B cell (primary cell): ENCODE results near the gene SPON2. TPM values are rescaled to one million over a fixed set of nuclear protein-coding genes. Genes with fewer than 3 reads are reported as not detected.
"Not testable (repeated sequence)": the region's sequence is repeated elsewhere in the genome, so short reads cannot be mapped to it uniquely, and the experiment has no call there.

Experiments
- ATAC-seq: fragments of 200-7000 bp; cut with Tn5 transposase; one replicate; pipeline ENCODE4 v1.10.0; 2021; ENCODE audit warnings: low read depth, mild to moderate bottlenecking, moderate number of reproducible peaks, moderate library complexity
- CTCF ChIA-PET: fragments of 350-600 bp; sonication (Branson Sonifier 250); formaldehyde crosslinking; loops from one replicate; lab custom pipeline; 2021; ENCODE audit warnings: antibody characterized with exemption, inconsistent platforms; lab: Charles Lee
- POLR2A ChIA-PET: fragments of 350-600 bp; sonication (Branson Sonifier 250); formaldehyde crosslinking; loops from one replicate; lab custom pipeline; 2021; ENCODE audit warnings: antibody characterized with exemption; lab: Charles Lee
- DNase-seq: peaks from one replicate; pipeline ENCODE4 v3.0.0; 2013
- H2AFZ ChIP-seq: 2 replicates; pipeline ENCODE4 v1.6.1; 2012; ENCODE audit warnings: mild to moderate bottlenecking, low read depth, low read length; ENCODE audit not compliant: insufficient read depth, poor library complexity, severe bottlenecking
- H3K27ac ChIP-seq, 2 donors: 1 replicate in 1 of 2; 2 replicates in 1 of 2; pipeline ENCODE4 v1.5.1; 2012 to 2013; ENCODE audit warnings: low read length in 2 of 2, mild to moderate bottlenecking in 2 of 2, moderate library complexity in 1 of 2
- H3K27me3 ChIP-seq, 4 experiments: fragments of 200-600 bp in 1 of 4; sonication (generic) in 1 of 4; replicated peaks in 1 of 4; 1 replicate in 2 of 4; 2 replicates in 2 of 4; pipeline versions ENCODE4 v1.6.1 to v1.7.0; 2013 to 2016; ENCODE audit warnings: low read length in 3 of 4, mild to moderate bottlenecking in 2 of 4, mixed read lengths in 1 of 4, moderate library complexity in 1 of 4; ENCODE audit not compliant: insufficient read depth in 4 of 4, control insufficient read depth in 3 of 4; ENCODE audit errors: control extremely low read depth in 1 of 4
- H3K36me3 ChIP-seq, 2 experiments: replicated peaks in 1 of 2; 1 replicate in 1 of 2; 2 replicates in 1 of 2; pipeline versions ENCODE4 v1.6.1 to v1.7.1; 2013; ENCODE audit warnings: low read length in 1 of 2; ENCODE audit not compliant: insufficient read depth in 2 of 2, control insufficient read depth in 1 of 2; ENCODE audit errors: control extremely low read depth in 1 of 2, extremely low read depth in 1 of 2
- H3K4me1 ChIP-seq, 2 donors: fragments of 200-600 bp in 1 of 2; sonication (generic) in 1 of 2; 1 replicate in 1 of 2; 2 replicates in 1 of 2; pipeline versions ENCODE4 v1.5.1 to v1.6.1; 2013 to 2017; ENCODE audit warnings: low read length in 2 of 2; ENCODE audit not compliant: control insufficient read depth in 2 of 2, insufficient read depth in 2 of 2
- H3K4me2 ChIP-seq: replicated peaks from 2 replicates; pipeline ENCODE3; 2012; ENCODE audit warnings: mild to moderate bottlenecking, low read depth, low read length; ENCODE audit not compliant: poor library complexity, severe bottlenecking
- H3K4me3 ChIP-seq, 5 experiments: fragments of 200-600 bp in 1 of 5; sonication (generic) in 1 of 5; 1 replicate in 3 of 5; 2 replicates in 2 of 5; pipeline versions ENCODE4 v1.5.1 to v1.7.0; 2011 to 2016; ENCODE audit warnings: low read length in 4 of 5, mild to moderate bottlenecking in 4 of 5, low read depth in 2 of 5, control low read depth in 1 of 5, moderate library complexity in 1 of 5; ENCODE audit not compliant: insufficient read depth in 1 of 5; ENCODE audit errors: control extremely low read depth in 1 of 5, extremely low read depth in 1 of 5
- H3K79me2 ChIP-seq: fragments of 200-600 bp; sonication (generic); one replicate; pipeline ENCODE4 v1.6.0; 2016; ENCODE audit warnings: low read length; ENCODE audit not compliant: control insufficient read depth, insufficient read depth
- H3K9ac ChIP-seq: fragments of 200-600 bp; sonication (generic); 2 replicates; pipeline ENCODE4 v1.6.1; 2017; ENCODE audit warnings: mild to moderate bottlenecking, low read length, moderate library complexity
- H3K9me3 ChIP-seq, 3 donors: one replicate each; pipeline versions ENCODE4 v1.6.1 to v1.7.1; 2013; ENCODE audit warnings: low read length in 2 of 3; ENCODE audit not compliant: control insufficient read depth in 2 of 3, insufficient read depth in 1 of 3; ENCODE audit errors: control extremely low read depth in 1 of 3
- H4K20me1 ChIP-seq: 2 replicates; pipeline ENCODE4 v1.6.0; 2012; ENCODE audit warnings: mild to moderate bottlenecking, low read length; ENCODE audit not compliant: insufficient read depth, control insufficient read depth, poor library complexity, severe bottlenecking
- H3K27ac Mint-ChIP-seq: one replicate; pipeline ENCODE4 v1.8.0; 2021; ENCODE audit warnings: mixed read lengths
- H3K27me3 Mint-ChIP-seq: one replicate; pipeline ENCODE4 v1.8.0; 2021; ENCODE audit warnings: mixed read lengths
- H3K4me1 Mint-ChIP-seq: one replicate; pipeline ENCODE4 v1.8.0; 2021; ENCODE audit warnings: mixed read lengths
- H3K4me3 Mint-ChIP-seq: one replicate; pipeline ENCODE4 v1.8.0; 2021; ENCODE audit warnings: mixed read lengths
- H3K9me3 Mint-ChIP-seq: one replicate; pipeline ENCODE4 v1.8.0; 2022; ENCODE audit warnings: mixed read lengths; ENCODE audit not compliant: insufficient read depth
- CTCF ChIP-seq: fragments of 200-600 bp; IDR thresholded peaks from one replicate; pipeline ENCODE4 v1.8.0; 2022; ENCODE audit warnings: antibody characterized with exemption, mild to moderate bottlenecking
- EZH2 ChIP-seq: IDR thresholded peaks from 2 replicates; pipeline ENCODE4 v1.6.1; 2012; ENCODE audit warnings: borderline replicate concordance, low read depth, mild to moderate bottlenecking, moderate library complexity, low read length; ENCODE audit not compliant: insufficient read depth, poor library complexity, severe bottlenecking
- WGBS: methylation state at CpG from one replicate; pipeline ENCODE4 v1.1.5; 2013; ENCODE audit warnings: missing lambda C conversion rate; ENCODE audit not compliant: insufficient coverage; 5-methylcytosine and 5-hydroxymethylcytosine counted together
- intact Hi-C: fragments of 100-400 bp; cut with micrococcal nuclease; formaldehyde crosslinking; loops from one replicate; pipeline ENCODE4 v1.10.0; 2022
- polyA plus RNA-seq: library from polyadenylated mRNA; depleted of rRNA; stranded (reverse); fragments of >200 nt; gene quantifications from 2 replicates; pipeline ENCODE4 v1.2.3, GENCODE V29; 2012
- total RNA-seq, 2 donors: library from RNA; stranded (reverse); fragments of 120-200 nt in 1 of 2; gene quantifications; 1 replicate in 1 of 2; 2 replicates in 1 of 2; pipeline versions ENCODE4 v1.2.3 to v1.2.4, GENCODE V29; 2013 to 2022

Gene SPON2
- total and polyA plus RNA-seq, 2 donors (not counting 1 experiment from before 2014, with no cell fraction given) = 3.8 to 5.1 TPM

GRCh38 chr4:1126506-1126905 is 45.9 kb downstream of the SPON2 start:
- no peak overlapping the region for H3K4me3 ChIP-seq
- DNase-seq (no peak), ATAC-seq (no peak)
- H4K20me1 ChIP-seq = no peaks in the 10 kb centered on the region
- no peak overlapping the region for H3K27ac Mint-ChIP-seq
- peaks cover 3 to 5% of the 10 kb centered on the region in 2 donors for H3K4me1 ChIP-seq
- H3K27ac ChIP-seq = no peak overlapping the region
- no peaks in the 10 kb centered on the region for H3K79me2 ChIP-seq
- no peak overlapping the region for H3K4me2 ChIP-seq
- no peaks in the 10 kb centered on the region for H3K9me3 Mint-ChIP-seq
- no peak overlapping the region for H2AFZ ChIP-seq
- intact Hi-C loops = no loop called here
- H3K27me3 ChIP-seq = no peaks in the 10 kb centered on the region
- CTCF ChIA-PET = interaction anchor here (1.2 to 8.5 kb wide), 2 partner anchors 227 to 386 kb away, joined by 4 to 102 read pairs; no protein-coding TSS in a partner anchor
- TF ChIP-seq CTCF (no peak), EZH2 (no peak)
- peaks cover 16% of the 10 kb centered on the region for H3K27me3 Mint-ChIP-seq
- no peaks in the 10 kb centered on the region for H3K9me3 ChIP-seq
- H3K4me3 Mint-ChIP-seq = no peak overlapping the region
- H3K4me1 Mint-ChIP-seq = peaks cover 5% of the 10 kb centered on the region
- POLR2A ChIA-PET = interaction anchor here (0.6 kb wide), 1 partner anchor 60 kb away, joined by 3 read pairs; no protein-coding TSS in a partner anchor
- no peak overlapping the region for H3K9ac ChIP-seq
- no peaks in the 10 kb centered on the region for H3K36me3 ChIP-seq
- no CpG with 5 or more reads among the region's 1 CpG for WGBS

GRCh38 chr4:1125466-1125865 is 46.9 kb downstream of the SPON2 start:
- H2AFZ ChIP-seq, H3K27ac Mint-ChIP-seq, H4K20me1 ChIP-seq, H3K4me1 Mint-ChIP-seq, H3K4me3 ChIP-seq, H3K4me1 ChIP-seq, H3K9ac ChIP-seq, intact Hi-C loops, H3K4me3 Mint-ChIP-seq, POLR2A ChIA-PET, DNase-seq, H3K4me2 ChIP-seq, H3K27me3 ChIP-seq, H3K36me3 ChIP-seq, H3K9me3 ChIP-seq, H3K79me2 ChIP-seq, ATAC-seq, H3K27ac ChIP-seq, H3K9me3 Mint-ChIP-seq: not testable (repeated sequence)
- no CpG with 5 or more reads among the region's 4 CpGs for WGBS
- H3K27me3 Mint-ChIP-seq = peaks cover 16% of the 10 kb centered on the region
- CTCF ChIA-PET = interaction anchor here (8.5 kb wide), 1 partner anchor 229 kb away, joined by 102 read pairs; no protein-coding TSS in a partner anchor
